ENCODE measurements around the gene DBNDD2.

DNA sequence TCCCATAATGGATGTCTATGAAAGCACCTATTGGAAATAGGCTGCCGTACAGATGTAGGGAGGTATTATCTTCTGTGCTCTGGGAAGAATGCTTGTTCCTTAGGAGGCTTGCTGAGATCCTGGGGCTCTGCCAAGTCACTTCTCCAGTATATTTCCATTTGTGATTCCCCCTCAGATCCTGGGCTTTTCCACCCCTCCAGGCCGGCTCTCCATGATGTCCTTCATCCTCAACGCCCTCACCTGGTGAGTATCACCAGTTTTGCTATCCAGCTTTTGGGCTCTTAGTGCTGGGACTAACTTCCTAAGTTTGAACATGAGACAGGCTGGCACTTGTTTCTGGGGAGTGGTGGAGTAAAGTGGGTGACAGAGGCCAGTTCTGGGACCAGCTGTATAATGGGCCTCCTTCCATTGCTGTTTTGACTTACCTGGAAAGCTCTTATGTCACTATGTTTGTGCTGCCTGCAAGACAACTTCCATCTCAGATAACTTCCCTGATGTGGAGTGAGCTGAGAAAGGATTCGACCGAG, 42.6 kb upstream of the DBNDD2 start:
- no peak for TF ChIP-seq EZH2 (IDR thresholded peaks at IDR 0.05; ENCODE audit: borderline replicate concordance, low read depth, low read length, poor library complexity, severe bottlenecking)
- TF ChIP-seq, protein P1, sequence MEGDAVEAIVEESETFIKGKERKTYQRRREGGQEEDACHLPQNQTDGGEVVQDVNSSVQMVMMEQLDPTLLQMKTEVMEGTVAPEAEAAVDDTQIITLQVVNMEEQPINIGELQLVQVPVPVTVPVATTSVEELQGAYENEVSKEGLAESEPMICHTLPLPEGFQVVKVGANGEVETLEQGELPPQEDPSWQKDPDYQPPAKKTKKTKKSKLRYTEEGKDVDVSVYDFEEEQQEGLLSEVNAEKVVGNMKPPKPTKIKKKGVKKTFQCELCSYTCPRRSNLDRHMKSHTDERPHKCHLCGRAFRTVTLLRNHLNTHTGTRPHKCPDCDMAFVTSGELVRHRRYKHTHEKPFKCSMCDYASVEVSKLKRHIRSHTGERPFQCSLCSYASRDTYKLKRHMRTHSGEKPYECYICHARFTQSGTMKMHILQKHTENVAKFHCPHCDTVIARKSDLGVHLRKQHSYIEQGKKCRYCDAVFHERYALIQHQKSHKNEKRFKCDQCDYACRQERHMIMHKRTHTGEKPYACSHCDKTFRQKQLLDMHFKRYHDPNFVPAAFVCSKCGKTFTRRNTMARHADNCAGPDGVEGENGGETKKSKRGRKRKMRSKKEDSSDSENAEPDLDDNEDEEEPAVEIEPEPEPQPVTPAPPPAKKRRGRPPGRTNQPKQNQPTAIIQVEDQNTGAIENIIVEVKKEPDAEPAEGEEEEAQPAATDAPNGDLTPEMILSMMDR (conservative IDR thresholded peaks at IDR 0.05; ENCODE audit: low read depth, low read length): no peak
